ENCODE measurements around the gene KCNN3. TPM values are rescaled to one million over a fixed set of nuclear protein-coding genes. Genes with fewer than 3 reads are reported as not detected.

Gene KCNN3
- total and polyA plus RNA-seq, 2 of the 13 experiments (the other 11 are each of a cell fraction or from before 2014, with no cell fraction given), result not detected

GRCh38 chr1:154741741-154742495 is 128.2 kb downstream of the KCNN3 start (continued):
- peak; percentile 56 for TF ChIP-seq UBTF (CRISPR knock-in tag; IDR thresholded peaks at IDR 0.05)
- TF ChIP-seq KDM2A (CRISPR knock-in tag; IDR thresholded peaks at IDR 0.05; ENCODE audit: borderline replicate concordance, low read depth), result peak; percentile 51; the same call in 1 of the 2 replicates
- peak; percentile 86 for TF ChIP-seq NR2F6 (IDR thresholded peaks at IDR 0.05)
- peak; percentile 92 for TF ChIP-seq NR2F6 (CRISPR knock-in tag; IDR thresholded peaks at IDR 0.05)
- TF ChIP-seq ARNT2 (CRISPR knock-in tag; IDR thresholded peaks at IDR 0.05; ENCODE audit: low read depth), result no peak
- TF ChIP-seq ZNF44 (CRISPR knock-in tag; IDR thresholded peaks at IDR 0.05), result no peak
- TF ChIP-seq ZFX (CRISPR knock-in tag; IDR thresholded peaks at IDR 0.05; ENCODE audit: low read depth), result peak; percentile 52; the same call in 1 of the 2 replicates
- TF ChIP-seq SNAPC4 (CRISPR knock-in tag; IDR thresholded peaks at IDR 0.05), result no peak
- TF ChIP-seq MTERF4 (CRISPR knock-in tag; IDR thresholded peaks at IDR 0.05), result no peak
- peak; percentile 48; the same call in 1 of the 2 replicates for TF ChIP-seq ZNF280B (CRISPR knock-in tag; IDR thresholded peaks at IDR 0.05; ENCODE audit: borderline replicate concordance)
- no peak for TF ChIP-seq ZNF260 (CRISPR knock-in tag; IDR thresholded peaks at IDR 0.05; ENCODE audit: borderline replicate concordance, low read depth)
- 0 out of 2 replicates have a peak, but pooled peaks have one; percentile 46 for TF ChIP-seq ZNF891 (CRISPR knock-in tag; IDR thresholded peaks at IDR 0.05)
- no peak for TF ChIP-seq TAF15 (IDR thresholded peaks at IDR 0.05; ENCODE audit: low read depth, low read length, poor library complexity, severe bottlenecking)
- TF ChIP-seq RBM39 (IDR thresholded peaks at IDR 0.05; ENCODE audit: low read depth, low read length, poor library complexity, severe bottlenecking), result no peak
- peak; percentile 39; the same call in 1 of the 2 replicates for TF ChIP-seq RFXAP (CRISPR knock-in tag; IDR thresholded peaks at IDR 0.05; ENCODE audit: borderline replicate concordance)
- TF ChIP-seq ZFP91 (CRISPR knock-in tag; IDR thresholded peaks at IDR 0.05; ENCODE audit: borderline replicate concordance), result peak; percentile 57; the same call in 1 of the 2 replicates

Data from HepG2 (cell line).